Fibroblast of mammary gland (primary cell): ENCODE results near the gene DKK3.
A peak's percentile ranks its signal among the peaks of the same experiment; 100 is the strongest.

ENCODE experiments used
- DNase-seq: peaks from one replicate; pipeline ENCODE4 v3.0.0-alpha.2; 2010; ENCODE audit warnings: low read depth
- H3K4me3 ChIP-seq: 2 replicates; pipeline ENCODE4 v1.5.1; 2011; ENCODE audit warnings: low read depth, mild to moderate bottlenecking, low read length, moderate library complexity; ENCODE audit not compliant: control insufficient read depth
- TF ChIP-seq, protein P1 (sequence below): conservative IDR thresholded peaks from 2 replicates; pipeline ENCODE4 v1.5.1; 2011; ENCODE audit warnings: low read depth, low read length, inconsistent platforms; ENCODE audit not compliant: control insufficient read depth, insufficient read depth

DKK3 gene

DNA sequence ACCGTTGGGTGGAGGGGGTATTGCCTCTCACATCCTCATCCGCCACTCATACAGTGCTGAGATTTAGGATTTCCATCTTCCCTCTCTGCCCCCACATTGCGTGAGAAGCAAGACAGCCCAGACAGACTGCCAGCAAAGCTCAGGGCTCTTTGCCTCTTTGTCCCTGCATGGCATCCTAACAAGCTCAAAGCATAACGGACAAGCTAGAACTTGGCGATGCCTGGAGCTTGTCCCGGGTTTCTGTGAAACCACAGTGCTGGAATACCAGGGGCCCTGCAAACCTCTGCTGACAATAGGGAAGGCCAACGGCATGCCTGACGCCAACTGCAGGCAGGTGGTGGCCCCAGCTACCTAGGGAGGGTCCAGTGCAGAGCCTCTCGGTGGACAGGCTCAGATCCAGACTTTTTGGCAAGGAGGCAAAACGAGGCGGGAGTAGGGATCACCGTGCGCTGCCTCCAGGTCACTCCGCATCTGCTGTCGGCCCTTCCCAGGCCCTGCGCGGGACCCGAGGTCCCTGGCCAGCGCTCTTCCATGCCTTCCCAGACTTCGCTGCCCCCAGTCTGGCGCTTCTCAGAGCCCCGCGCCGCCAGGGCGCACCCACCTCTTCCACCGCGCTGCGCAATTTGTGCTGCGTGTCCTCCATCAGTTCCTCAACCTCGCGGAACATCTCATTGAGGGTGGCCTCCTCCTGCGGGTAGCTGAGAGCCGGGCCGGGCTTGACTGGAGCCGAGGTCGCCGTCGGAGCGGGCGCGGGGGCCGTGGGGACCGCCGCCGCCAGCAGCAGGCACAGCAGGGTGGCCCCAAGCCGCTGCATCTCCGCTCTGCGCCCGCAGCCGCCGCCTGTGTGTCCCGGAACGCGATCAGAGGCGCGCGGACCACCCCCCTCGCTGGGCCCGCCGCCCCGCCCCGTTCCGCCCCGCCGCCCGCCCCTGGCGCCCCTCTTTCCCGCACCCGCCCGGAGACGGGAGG is at the start of gene DKK3:
Gene DKK3 (minus strand): TSS at position 858 of the 969 bp plus-strand sequence. CDS start 44 bp downstream, at position 814.
- TF ChIP-seq, protein P1, sequence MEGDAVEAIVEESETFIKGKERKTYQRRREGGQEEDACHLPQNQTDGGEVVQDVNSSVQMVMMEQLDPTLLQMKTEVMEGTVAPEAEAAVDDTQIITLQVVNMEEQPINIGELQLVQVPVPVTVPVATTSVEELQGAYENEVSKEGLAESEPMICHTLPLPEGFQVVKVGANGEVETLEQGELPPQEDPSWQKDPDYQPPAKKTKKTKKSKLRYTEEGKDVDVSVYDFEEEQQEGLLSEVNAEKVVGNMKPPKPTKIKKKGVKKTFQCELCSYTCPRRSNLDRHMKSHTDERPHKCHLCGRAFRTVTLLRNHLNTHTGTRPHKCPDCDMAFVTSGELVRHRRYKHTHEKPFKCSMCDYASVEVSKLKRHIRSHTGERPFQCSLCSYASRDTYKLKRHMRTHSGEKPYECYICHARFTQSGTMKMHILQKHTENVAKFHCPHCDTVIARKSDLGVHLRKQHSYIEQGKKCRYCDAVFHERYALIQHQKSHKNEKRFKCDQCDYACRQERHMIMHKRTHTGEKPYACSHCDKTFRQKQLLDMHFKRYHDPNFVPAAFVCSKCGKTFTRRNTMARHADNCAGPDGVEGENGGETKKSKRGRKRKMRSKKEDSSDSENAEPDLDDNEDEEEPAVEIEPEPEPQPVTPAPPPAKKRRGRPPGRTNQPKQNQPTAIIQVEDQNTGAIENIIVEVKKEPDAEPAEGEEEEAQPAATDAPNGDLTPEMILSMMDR: no peak
- DNase-seq: no peak
- peak within 1 kb of the TSS; percentile 77 for H3K4me3 ChIP-seq

DNA sequence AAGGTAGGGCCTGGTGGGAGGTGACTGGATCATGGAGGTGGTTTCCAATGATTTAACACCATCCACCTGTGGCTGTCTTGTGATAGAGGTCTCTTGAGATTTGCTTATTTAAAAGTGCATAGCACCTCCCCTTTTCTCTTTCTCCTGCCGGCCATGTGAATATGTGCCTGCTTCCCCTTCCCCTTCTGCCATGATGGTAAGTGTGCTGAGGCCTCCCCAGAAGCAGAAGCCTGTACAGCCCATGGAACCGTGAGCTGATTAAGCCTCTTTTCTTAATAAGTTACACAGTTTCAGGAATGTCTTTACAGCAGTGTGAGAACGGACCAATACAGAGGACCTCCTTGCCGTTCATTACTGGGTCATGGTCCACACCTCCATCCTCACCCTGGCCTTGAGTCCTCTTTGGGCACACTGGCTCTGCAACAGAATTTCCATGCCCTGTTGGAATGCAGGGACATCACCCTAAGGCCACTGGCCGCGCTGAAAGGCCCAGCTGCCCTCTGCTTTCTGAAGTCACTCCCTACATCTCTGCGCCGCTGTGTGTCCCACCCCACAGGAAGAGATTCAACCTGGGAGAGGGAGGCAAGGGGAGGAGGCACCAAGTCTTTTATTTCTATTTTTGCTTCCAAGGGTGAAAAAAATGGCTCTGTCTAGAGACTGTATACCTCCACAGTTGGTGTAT is 49.0 kb upstream of the DKK3 start:
- TF ChIP-seq, protein P1: no peak
- no peak for DNase-seq
- no peak overlapping the region for H3K4me3 ChIP-seq

DNA sequence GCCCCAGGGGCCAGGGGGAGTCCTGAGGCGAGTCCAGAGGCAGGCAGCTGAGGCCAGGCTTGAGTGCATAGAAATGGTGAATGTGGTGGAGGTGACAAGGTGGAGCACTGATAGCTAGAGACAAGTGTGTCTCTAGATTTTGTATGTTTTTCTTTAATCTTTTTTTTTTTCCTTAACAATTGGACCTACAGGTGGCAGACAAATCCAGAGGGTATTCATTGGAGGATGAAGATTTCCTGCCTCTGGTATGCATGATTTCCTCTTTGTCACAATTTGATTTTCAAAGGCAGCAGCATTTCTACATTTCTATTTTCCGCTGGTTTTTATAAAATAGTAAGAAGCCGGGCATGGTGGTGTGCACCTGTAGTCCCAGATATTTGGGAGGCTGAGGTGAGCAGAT is 47.7 kb upstream of the DKK3 start:
- no peak for DNase-seq

DNA sequence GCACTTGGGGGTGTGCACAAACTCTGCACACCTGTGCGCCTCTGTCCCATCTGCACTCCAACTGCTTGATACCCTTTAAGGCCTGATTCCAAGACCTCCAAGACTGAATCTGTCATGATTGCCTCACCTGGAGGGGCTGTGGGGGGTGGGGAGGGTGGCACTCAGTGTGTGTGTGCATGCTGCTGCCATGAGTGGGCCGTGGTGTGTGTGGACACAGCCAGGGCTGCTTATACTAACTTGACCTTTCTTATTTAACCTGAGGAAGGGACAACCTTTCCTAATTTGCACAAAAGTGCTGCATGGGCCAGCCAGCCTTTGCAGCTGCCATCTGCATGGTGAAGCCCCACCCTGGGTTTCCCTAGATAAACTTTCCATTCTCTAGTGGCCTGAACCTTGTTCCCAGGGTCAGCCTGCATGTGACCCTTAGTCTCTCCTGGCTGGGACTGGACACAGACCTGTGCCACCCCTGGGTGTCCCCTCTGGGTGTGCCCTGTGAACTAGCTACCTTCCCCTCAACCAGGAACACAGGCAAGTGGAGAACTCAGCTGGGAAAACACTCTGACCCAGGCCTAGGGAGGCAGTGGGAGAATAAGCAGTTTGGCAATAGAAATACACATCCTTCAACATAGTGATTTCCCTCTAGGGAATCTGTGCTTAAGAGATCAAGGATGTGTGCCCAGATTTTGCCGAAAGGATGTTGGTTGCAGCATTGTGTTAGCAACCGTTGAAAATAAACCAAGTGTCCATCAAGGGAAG is 45.4 kb upstream of the DKK3 start:
- peak; percentile 91 for DNase-seq
- TF ChIP-seq, protein P1: no peak
- no peak overlapping the region for H3K4me3 ChIP-seq

More for the DNA sequence above, 47.7 kb upstream of the DKK3 start:
- H3K4me3 ChIP-seq: no peak overlapping the region
- TF ChIP-seq, protein P1: peak; percentile 9

DNA sequence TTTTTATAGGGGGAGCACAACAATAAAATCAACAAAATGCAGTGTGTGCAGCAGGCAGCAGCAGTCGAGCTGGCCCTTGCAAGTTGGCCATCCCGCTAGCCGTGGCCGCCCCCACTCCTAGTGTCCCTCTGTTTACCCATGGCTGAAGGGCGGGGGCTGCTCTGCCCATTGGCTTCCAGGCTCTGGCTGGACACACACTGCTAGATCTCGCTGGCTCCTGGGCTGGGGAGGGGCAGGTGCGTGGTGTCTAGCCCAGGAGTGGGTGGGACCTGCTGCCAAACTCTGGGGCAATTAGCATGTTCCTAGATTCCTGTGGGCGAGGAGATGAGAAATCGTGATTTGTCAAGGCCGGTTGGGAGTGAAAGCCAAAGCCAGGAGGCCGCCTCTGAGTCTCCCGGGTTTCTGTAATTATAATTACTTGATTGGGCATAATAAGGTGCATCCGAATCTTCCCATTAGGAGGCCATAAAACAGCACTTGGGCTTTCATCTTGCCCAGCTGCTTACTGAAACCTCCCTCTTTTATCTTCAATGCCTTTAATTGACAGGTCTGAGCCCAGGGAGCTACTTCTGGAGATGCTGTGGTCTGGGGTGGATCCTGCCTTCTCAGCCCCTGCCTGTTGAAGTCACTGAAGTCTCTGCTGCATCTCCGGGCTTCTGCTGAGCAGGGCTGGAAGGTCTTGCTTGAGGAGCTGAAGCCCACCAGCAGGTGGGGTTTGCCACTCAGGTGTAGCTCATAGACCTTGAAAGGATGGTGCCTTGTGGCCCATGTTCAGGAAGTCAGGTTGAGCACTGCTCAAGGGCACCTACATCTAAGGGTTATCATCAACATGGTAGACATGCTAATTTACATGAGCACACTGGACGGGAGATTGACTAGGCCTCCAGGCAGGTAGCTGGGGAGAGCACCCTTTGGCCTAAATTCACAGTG is 44.5 kb upstream of the DKK3 start:
- H3K4me3 ChIP-seq: no peak overlapping the region
- TF ChIP-seq, protein P1: peak; percentile 36
- DNase-seq: peak; percentile 27
